H1 (cell line): ENCODE results near the gene MS4A18. TPM values are rescaled to one million over a fixed set of nuclear protein-coding genes. Genes with fewer than 3 reads are reported as not detected.

ENCODE experiments used
- polyA plus RNA-seq, 7 experiments: library from polyadenylated mRNA; depleted of rRNA in 3 of 7; stranded (reverse) in 5 of 7; unstranded in 2 of 7; fragments of >200 nt in 5 of 7; fragments of 200-250 nt in 2 of 7; gene quantifications; 1 replicate in 5 of 7; 2 replicates in 1 of 7; 4 replicates in 1 of 7; pipeline versions ENCODE4 v1.2.1 to v1.2.3, GENCODE V29; 2011 to 2013; ENCODE audit warnings: missing spikeins in 2 of 7, mixed read lengths in 2 of 7
- total RNA-seq: library from RNA; stranded (reverse); fragmentation: NEBNext Ultra II Directional; extraction: Animal tissue kit (Norgen Biotek cat#: 25700); gene quantifications from 2 replicates; pipeline ENCODE4 v1.2.1, GENCODE V29; 2021
- TF ChIP-seq, protein P1 (sequence below): IDR thresholded peaks from 2 replicates; pipeline ENCODE4 v1.6.1; 2011; ENCODE audit warnings: low read length, improper control_type of control experiment

MS4A18 gene
- total and polyA plus RNA-seq, 2 of the 8 experiments (the other 6 are each of a cell fraction or from before 2014, with no cell fraction given), result not detected

DNA sequence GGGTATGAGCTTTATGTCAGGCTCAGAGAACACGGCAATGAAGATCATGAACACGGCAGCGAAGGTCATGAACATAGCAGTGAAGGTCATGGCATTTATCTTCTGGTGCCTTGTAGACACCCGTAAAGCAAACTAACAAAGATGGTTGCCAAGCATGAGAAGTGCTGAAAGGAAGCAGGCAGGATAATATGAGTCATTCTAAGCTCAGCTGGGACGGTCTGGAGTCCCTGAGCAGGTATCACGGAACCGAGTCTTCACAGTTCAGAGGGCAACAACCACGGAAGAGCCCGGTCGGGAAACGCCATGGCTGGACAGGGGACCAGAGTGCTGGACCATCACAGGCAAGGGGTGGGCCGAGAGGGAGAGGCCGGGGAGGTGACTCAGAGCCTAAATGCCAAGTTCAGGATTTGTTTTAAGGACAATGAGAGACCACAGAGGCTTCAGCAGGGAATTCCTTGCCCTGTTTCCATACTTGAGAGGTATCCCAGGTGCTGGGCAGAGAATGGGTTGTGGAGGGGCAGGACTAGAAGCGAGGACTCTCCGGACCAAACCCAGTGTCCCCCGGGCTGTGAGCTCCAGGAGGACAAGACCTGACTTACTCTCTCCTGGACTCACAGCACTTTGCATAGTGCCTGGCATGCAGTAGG is 47.5 kb downstream of the MS4A18 start (continued):
- TF ChIP-seq, protein P1, sequence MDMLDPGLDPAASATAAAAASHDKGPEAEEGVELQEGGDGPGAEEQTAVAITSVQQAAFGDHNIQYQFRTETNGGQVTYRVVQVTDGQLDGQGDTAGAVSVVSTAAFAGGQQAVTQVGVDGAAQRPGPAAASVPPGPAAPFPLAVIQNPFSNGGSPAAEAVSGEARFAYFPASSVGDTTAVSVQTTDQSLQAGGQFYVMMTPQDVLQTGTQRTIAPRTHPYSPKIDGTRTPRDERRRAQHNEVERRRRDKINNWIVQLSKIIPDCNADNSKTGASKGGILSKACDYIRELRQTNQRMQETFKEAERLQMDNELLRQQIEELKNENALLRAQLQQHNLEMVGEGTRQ, result no peak
